K562 treated with DMSO at 1 percent for 24 hours (cell line): ENCODE measurements around the gene SH3D19. TPM values are rescaled to one million over a fixed set of nuclear protein-coding genes. Genes with fewer than 3 reads are reported as not detected.

Source experiments
- total RNA-seq: library from RNA; unstranded; fragments of 300-600 nt; gene quantifications from 2 replicates; pipeline ENCODE4 v1.2.3, GENCODE V29; 2022; ENCODE audit warnings: low read depth; ENCODE audit not compliant: insufficient read depth

The SH3D19 gene, protein sequence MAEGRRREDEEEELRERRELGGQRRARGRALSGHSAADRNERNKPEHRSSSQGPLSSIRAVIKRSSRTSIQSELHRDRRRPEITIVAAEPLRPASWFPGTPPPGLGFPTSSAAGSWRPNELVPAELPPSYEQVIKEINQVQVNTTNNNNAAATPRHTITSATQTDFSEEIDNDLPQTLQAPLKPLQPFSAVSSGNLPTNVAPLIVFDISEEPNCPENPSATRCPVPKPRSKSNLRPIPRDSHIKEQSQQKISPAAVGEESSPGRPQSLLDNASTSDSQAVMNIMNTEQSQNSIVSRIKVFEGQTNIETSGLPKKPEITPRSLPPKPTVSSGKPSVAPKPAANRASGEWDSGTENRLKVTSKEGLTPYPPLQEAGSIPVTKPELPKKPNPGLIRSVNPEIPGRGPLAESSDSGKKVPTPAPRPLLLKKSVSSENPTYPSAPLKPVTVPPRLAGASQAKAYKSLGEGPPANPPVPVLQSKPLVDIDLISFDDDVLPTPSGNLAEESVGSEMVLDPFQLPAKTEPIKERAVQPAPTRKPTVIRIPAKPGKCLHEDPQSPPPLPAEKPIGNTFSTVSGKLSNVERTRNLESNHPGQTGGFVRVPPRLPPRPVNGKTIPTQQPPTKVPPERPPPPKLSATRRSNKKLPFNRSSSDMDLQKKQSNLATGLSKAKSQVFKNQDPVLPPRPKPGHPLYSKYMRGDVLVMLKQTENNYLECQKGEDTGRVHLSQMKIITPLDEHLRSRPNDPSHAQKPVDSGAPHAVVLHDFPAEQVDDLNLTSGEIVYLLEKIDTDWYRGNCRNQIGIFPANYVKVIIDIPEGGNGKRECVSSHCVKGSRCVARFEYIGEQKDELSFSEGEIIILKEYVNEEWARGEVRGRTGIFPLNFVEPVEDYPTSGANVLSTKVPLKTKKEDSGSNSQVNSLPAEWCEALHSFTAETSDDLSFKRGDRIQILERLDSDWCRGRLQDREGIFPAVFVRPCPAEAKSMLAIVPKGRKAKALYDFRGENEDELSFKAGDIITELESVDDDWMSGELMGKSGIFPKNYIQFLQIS
- total RNA-seq: 1.1 TPM in 1 of 2 replicates, not detected in the other

DNA sequence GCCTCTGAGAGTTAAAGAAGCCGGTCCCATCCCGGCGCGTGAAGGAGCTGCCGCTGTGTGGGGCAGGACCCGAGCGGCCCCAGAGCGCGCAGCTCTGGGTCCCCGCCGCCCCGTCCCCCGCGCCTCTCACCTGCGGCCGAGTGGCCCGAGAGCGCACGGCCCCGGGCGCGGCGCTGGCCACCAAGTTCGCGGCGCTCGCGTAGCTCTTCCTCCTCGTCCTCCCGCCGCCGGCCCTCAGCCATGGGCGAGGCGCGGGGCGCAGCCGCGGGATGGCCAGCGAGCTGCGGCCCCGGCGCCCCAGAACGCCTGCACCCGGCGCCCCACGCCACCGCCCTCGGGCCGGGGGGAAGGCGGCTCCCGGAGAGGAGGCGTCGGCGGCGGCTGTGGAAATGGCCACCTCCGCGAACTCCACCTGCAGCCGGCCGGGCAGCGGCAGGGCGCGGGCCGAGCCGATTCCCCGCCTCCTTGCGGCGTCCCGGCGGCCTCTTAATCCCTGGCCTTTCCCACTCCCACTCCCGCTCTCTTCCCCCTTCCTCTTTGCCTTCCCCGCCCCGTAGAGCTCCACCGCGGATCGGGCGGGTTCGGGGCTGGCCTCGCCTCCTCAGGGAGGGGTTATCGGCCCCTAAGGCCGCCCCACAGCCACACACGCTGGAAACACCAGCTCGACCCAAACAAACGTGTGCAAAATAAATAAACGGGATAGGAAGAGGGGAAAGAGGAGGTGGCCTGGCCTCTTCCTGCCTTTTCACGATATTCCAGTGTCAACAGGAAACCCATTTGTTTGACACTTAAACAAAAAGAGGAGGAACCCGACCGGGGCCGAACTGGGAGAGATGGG is at the start of gene SH3D19:
SH3D19 (minus strand) TSS at position 495 of the 838 bp plus-strand sequence; CDS start at position 242, 253 bp downstream.

DNA sequence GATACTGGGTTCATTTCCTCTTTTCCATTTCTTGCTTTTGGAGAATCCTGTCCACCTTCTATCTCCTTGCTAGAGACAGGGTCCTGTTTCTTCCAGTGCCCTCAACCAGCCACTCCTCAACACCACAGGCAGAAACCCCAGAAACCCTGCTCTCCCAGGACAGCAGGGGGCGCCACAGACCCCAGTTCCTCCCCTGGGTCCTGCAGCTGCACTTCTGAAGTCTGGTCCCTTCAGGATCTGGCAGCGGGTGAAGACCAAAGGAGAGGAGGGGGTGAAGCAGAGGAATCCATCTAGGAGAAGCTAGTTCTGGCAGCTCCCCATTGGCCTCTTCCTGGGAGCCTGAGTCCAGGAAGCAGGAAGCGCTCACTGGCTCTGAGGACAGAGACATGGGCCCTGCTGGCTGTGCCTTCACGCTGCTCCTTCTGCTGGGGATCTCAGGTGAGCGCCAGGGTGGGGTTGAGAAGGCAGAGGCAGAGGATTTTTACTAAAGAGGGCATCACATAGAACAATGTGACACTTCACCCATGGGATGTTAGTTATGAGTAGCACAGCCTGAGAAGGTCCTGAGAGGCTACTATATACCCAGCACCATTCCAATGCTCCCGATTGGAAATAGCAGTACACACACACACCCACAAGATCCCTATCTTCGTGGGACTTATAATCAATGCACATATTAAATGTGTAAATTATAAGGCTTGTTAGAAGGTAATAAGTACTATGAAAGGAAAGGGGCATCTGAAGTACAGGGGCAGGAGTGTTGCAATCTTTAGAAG is 48.4 kb downstream of the SH3D19 start, which contains the start of gene PRSS48:
PRSS48 (plus strand) TSS at position 375 of the 776 bp plus-strand sequence; CDS start at position 387, 12 bp downstream.

DNA sequence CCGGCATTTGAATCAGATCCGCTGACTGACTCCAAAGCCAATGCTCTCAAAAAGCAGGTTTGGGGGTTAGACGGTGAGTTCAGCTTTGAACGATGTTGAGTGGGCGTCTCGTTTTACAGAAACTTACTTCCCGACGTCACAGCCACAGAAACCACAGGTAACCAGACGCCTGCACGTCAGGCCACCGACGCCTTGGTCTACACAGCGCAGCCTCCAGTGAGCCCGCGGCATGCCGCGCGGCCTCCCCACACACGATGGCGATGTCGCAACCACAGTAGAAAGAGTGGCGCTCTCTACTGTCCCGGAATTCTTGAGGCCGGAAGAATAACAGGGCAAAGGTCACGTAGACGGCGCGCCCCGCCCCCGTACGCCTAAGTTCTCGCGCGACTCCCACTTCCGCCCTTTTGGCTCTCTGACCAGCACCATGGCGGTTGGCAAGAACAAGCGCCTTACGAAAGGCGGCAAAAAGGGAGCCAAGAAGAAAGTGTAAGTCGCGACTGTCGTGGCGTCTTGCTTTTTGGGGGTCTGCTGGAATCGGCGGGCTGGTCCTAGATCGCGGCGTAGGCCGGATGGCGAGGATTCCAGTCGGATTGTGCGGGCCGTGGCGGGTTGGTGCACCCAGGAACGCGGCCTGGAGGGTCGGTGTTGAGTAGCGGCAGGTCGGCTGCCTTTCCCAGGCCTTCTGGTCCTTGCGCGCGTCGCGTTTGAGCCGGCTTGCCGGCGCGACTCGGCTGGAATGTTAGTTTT is 226.0 kb downstream of the SH3D19 start, which contains the start of gene RPS3A:
RPS3A (plus strand) TSS at position 400 of the 747 bp plus-strand sequence; CDS start at position 425, 25 bp downstream.

Other genes starting within 250 kb of the SH3D19 start
- gene RPS3A, start 226.0 kb downstream of the SH3D19 start, total RNA-seq: 3,602 and 4,023 TPM in 2 replicates
- gene PRSS48, start 48.4 kb downstream of the SH3D19 start, total RNA-seq: not detected in 2 replicates
- not detected in 2 replicates for gene FHIP1A, start 83.6 kb upstream of the SH3D19 start, total RNA-seq